Heart left ventricle (tissue), 16 donors: Measurements from ENCODE around the gene DNASE2B. TPM values are rescaled to one million over a fixed set of nuclear protein-coding genes. Genes with fewer than 3 reads are reported as not detected.

ENCODE experiments used
- ATAC-seq, 4 donors: fragments of 200-7000 bp; cut with Tn5 transposase; one replicate each; pipeline ENCODE4 v1.9.1; 2020 to 2022; ENCODE audit warnings: moderate library complexity in 4 of 4, mild to moderate bottlenecking in 3 of 4, moderate number of reproducible peaks in 1 of 4
- DNase-seq, 5 donors: peaks; one replicate each; pipeline ENCODE4 v3.0.0-alpha.2; 2020
- H3K27ac ChIP-seq, 12 donors: fragments of 200-600 bp; sonication (generic) in 4 of 12; one replicate each; pipeline versions ENCODE4 v1.5.0 to v1.8.0; 2016 to 2022; ENCODE audit warnings: mild to moderate bottlenecking in 2 of 12
- H3K27me3 ChIP-seq, 9 donors: fragments of 200-600 bp; sonication (generic) in 2 of 9; one replicate each; pipeline versions ENCODE4 v1.5.1 to v1.8.0; 2016 to 2022; ENCODE audit warnings: mild to moderate bottlenecking in 3 of 9
- H3K36me3 ChIP-seq, 9 donors: fragments of 200-600 bp; sonication (generic) in 2 of 9; one replicate each; pipeline versions ENCODE4 v1.5.0 to v1.8.0; 2018 to 2022; ENCODE audit warnings: mild to moderate bottlenecking in 2 of 9
- H3K4me1 ChIP-seq, 12 donors: fragments of 200-600 bp; sonication (generic) in 4 of 12; one replicate each; pipeline versions ENCODE4 v1.5.0 to v1.8.0; 2016 to 2022; ENCODE audit warnings: mild to moderate bottlenecking in 3 of 12
- H3K4me3 ChIP-seq, 12 donors: fragments of 200-600 bp; sonication (generic) in 4 of 12; one replicate each; pipeline versions ENCODE4 v1.5.0 to v1.8.0; 2017 to 2022; ENCODE audit warnings: mild to moderate bottlenecking in 9 of 12, moderate library complexity in 4 of 12
- H3K9me3 ChIP-seq, 12 donors: fragments of 200-600 bp; sonication (generic) in 4 of 12; one replicate each; pipeline versions ENCODE4 v1.5.0 to v1.8.0; 2016 to 2022; ENCODE audit warnings: mild to moderate bottlenecking in 1 of 12
- POLR2A ChIP-seq, 2 donors: fragments of 450-650 bp; IDR thresholded peaks; one replicate each; pipeline ENCODE4 v1.6.1; 2017; ENCODE audit warnings: antibody characterized with exemption in 2 of 2, mild to moderate bottlenecking in 2 of 2, moderate library complexity in 2 of 2
- WGBS, 4 donors: extraction: QIAGEN DNeasy Blood & Tissue Kit in 2 of 4; methylation state at CpG; one replicate each; pipeline versions ENCODE4 v1.1.5 to v1.1.7; 2013 to 2018; 5-methylcytosine and 5-hydroxymethylcytosine counted together
- intact Hi-C, 10 donors: fragments of 100-400 bp; cut with DNase I; formaldehyde crosslinking; loops; one replicate each; pipeline versions ENCODE4 v1.11.1 to v1.14.2; 2022
- polyA plus RNA-seq, 2 donors: library from polyadenylated mRNA; stranded (reverse); fragments of 200-250 nt; gene quantifications; one replicate each; pipeline ENCODE4 v1.2.3, GENCODE V29; 2013
- total RNA-seq, 9 donors: library from RNA; depleted of rRNA in 2 of 9; stranded (reverse); fragments of >200 nt in 2 of 9; fragmentation: NEBNext Ultra II Directional in 3 of 9; extraction: Animal tissue kit (Norgen Biotek cat#: 25700) in 3 of 9; gene quantifications; one replicate each; pipeline versions ENCODE4 v1.1.0 to v1.2.4, GENCODE V29; 2016 to 2023
- TF ChIP-seq, protein P1 (sequence below), 12 donors: fragments of 200-600 bp; sonication (generic) in 4 of 12; IDR thresholded peaks; one replicate each; pipeline versions ENCODE4 v1.5.0 to v1.8.0; 2018 to 2022; ENCODE audit warnings: antibody characterized with exemption in 12 of 12, mild to moderate bottlenecking in 5 of 12
- donor health status: ischemic (EF 13 %, LVEDD 7.1; RV severe dilation, severe dysfunction).
- donor health status: healthy with polysubstance abuse.
- donor health status: DM: no; HTN: yes; CAD: no.
- donor health status: DM: no; HTN: no; CAD: no.
- donor health status: ischemic (EF 25% LVEDD 6.9; RV normal size, moderate dysfunction).
- donor health status: ischemic (EF 25% LVEDD 5.7; RV mildly dilated, moderate dysfunction).
- donor health status: healthy.
- donor health status: DM: yes; HTN: yes; CAD: no.
- donor health status: ischemic (EF 35%, LVEDD 5.7; RV mildly dilated, moderate dysfunction).
- donor health status: nonischemic (EF 11% LVEDD 7.7; RV severe dilation, severe dysfunction).
- donor health status: DM: yes; HTN: yes; CAD: no.
- donor health status: PGD.
- donor health status: ischemic (EF 29% LVEDD 5.4; RV normal size, mild dysfunction).
- donor health status: nonischemic (EF 23%, LVEDD 6.1; RV moderate dilation, normal function).

DNASE2B gene
- total and polyA plus RNA-seq, 11 donors, result 0.06 to 0.53 TPM; not detected in 9

DNA sequence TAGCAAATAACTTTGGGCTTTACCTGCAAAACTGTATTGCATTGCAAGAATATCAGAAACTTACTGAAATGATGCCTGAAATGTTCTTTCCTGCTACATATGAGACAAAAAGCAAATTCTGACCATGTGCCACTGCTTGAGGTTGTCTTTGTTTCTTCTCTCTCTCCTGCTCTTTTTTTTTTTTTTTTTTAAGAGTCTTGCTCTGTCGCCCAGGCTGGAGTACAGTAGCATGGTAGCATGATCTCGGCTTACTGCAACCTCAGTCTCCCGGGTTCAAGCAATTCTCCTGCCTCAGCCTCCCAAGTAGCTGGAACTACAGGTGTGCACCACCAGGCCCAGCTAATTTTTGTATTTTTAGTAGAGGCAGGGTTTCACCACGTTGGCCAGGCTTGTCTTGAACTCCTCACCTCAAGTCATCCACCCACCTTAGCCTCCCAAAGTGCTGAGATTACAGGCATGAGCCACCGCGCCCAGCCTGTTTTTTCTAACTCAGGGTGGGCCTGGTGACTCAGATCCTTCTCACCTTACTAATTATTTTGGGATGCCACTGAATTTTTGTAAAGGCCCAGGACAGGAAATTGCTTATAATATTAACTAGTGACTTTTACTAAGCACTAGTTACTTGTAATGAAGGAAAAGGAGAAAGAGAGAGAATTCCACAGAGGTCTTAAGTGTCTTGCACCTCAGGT lies 35.9 kb downstream of the DNASE2B start:
- Histone ChIP-seq H3K9me3 (peaks cover 0 to 9% (median 0%) of the 10 kb centered on the region in 12 donors), H3K4me1 (peaks cover 0 to 47% (median 6%) of the 10 kb centered on the region in 12 donors), H3K36me3 (no peaks in the 10 kb centered on the region), H3K27me3 (no peaks in the 10 kb centered on the region), H3K4me3 (peak overlapping the region in 2 of 12 donors; percentile 33 to 45), H3K27ac (peak overlapping the region in 1 of 12 donors; percentile 67)
- ATAC-seq (no peak), DNase-seq (no peak)
- intact Hi-C loops, result loop anchor here (2.0 to 10.0 kb wide), 11 partner anchors 129 to 503 kb away; partner anchors contain the start of genes PRKACB (in 6 of the 10) and SAMD13 (in 2 of the 10)
- 72 to 77% (median 73%) methylated on average over 6 of the region's 6 CpGs for WGBS, 4 donors
- TF ChIP-seq POLR2A (IDR thresholded peaks at IDR 0.05), result no peak
- TF ChIP-seq, protein P1, sequence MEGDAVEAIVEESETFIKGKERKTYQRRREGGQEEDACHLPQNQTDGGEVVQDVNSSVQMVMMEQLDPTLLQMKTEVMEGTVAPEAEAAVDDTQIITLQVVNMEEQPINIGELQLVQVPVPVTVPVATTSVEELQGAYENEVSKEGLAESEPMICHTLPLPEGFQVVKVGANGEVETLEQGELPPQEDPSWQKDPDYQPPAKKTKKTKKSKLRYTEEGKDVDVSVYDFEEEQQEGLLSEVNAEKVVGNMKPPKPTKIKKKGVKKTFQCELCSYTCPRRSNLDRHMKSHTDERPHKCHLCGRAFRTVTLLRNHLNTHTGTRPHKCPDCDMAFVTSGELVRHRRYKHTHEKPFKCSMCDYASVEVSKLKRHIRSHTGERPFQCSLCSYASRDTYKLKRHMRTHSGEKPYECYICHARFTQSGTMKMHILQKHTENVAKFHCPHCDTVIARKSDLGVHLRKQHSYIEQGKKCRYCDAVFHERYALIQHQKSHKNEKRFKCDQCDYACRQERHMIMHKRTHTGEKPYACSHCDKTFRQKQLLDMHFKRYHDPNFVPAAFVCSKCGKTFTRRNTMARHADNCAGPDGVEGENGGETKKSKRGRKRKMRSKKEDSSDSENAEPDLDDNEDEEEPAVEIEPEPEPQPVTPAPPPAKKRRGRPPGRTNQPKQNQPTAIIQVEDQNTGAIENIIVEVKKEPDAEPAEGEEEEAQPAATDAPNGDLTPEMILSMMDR (IDR thresholded peaks at IDR 0.05), result no peak

DNA sequence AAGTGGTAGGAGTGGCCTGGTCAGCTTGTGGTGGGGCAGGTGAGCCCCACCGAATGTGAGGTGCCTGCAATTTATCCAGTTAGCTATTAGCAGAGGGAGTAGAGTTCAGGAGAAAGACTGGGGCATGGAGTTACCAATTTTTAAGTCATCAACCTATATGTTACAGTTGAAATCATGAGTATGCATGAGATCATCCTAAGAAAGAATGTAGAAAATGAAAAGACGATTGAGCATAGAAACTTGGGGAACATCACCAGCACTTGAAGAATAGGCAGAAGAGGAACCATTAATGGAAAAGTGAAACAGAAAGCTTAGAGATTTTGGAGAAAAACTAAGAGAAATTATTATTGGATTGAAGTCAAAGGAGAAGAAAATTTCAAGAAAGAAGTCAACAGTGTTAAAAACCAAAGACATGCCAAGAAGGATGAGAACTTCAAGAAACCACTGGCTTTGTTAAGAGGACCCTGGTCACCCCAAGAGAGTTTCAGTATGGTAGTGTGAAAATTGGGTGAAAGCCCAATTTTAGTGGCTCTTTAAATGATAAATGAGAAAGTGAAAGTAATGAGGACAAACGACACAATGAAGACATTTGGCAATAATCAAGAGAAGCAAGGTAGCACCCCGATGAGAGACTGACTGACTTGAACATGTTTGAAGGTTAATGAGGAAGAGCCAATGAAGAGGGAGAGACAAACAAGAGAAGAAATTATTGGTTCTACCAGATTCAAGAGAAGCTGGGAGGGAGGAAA lies 36.7 kb downstream of the DNASE2B start:
- Histone ChIP-seq H3K4me1 (peaks cover 0 to 47% (median 6%) of the 10 kb centered on the region in 12 donors), H3K27ac (peak overlapping the region in 1 of 12 donors; percentile 67), H3K27me3 (no peaks in the 10 kb centered on the region), H3K9me3 (peaks cover 0 to 5% (median 0%) of the 10 kb centered on the region in 12 donors), H3K4me3 (peak overlapping the region in 2 of 12 donors; percentile 7 to 9), H3K36me3 (no peaks in the 10 kb centered on the region)
- intact Hi-C loops, result loop anchor here (2.0 to 10.0 kb wide), 13 partner anchors 130 to 504 kb away; partner anchors contain the start of genes PRKACB (in 8 of the 10) and SAMD13 (in 2 of the 10)
- TF ChIP-seq POLR2A (IDR thresholded peaks at IDR 0.05), result no peak
- TF ChIP-seq, protein P1 (IDR thresholded peaks at IDR 0.05), result no peak
- no peak for DNase-seq
- 35 to 40% (median 38%) methylated on average over 4 of the region's 4 CpGs for WGBS, 4 donors
- ATAC-seq, result no peak

DNA sequence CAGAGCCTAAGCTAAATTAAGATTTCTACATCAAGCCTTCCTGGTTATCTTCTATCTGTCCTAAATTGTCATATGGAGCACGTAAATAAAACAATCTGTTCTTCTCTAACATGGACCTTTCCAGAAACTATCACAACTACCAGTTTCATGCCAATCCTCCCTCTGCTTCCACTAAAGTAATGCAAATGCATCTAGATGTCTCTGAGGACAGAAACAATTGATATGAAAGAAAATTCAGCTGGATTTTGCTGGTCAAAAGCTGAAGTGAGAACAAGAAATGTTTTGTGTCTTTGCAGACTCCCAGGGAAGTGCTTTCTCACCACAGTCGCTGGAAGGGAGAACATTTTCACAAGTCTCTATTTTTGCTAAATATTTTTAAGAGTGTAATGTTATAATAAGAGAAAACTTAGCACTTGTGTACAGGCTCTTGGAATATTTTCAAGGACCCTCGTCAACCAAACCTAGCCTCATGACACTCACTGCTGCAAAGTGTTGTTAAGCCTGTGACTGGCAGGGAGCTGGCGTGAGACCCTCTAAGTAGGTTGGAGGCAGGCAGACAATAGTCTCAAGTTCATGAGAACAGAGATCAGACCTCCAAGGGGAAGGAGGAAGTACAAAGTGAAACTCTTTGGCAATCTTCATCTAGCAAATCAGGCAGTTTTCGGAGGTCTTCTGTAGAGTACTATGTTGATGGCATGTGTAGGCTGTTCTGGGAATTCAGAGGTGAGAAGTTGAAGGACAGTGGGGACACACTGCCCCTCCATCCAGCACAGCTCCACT lies 38.8 kb downstream of the DNASE2B start:
- DNase-seq (no peak), ATAC-seq (peak in 2 of 4 donors; percentile 34 to 53)
- WGBS, 4 donors, result 48 to 65% (median 50%) methylated on average over 5 of the region's 5 CpGs
- TF ChIP-seq, protein P1 (IDR thresholded peaks at IDR 0.05), result no peak
- TF ChIP-seq POLR2A (IDR thresholded peaks at IDR 0.05), result no peak
- intact Hi-C loops, result loop anchor here (5.0 to 10.0 kb wide), 10 partner anchors 132 to 505 kb away; partner anchors contain the start of genes PRKACB (in 3 of the 10) and SAMD13 (in 2 of the 10)
- H3K4me3 ChIP-seq, result peak overlapping the region in 2 of 12 donors; percentile 6 to 24
- H3K4me1 ChIP-seq, result peaks cover 0 to 48% (median 6%) of the 10 kb centered on the region in 12 donors
- peak overlapping the region in 2 of 12 donors; percentile 17 to 76 for H3K27ac ChIP-seq
- H3K36me3 ChIP-seq, result no peaks in the 10 kb centered on the region
- peaks cover 0 to 5% (median 0%) of the 10 kb centered on the region in 9 donors for H3K27me3 ChIP-seq
- H3K9me3 ChIP-seq, result no peaks in the 10 kb centered on the region
